DOHH2 (cell line): ENCODE results near the gene SLC4A3.

Experiments used
- H3F3A ChIP-seq: fragments of 200-600 bp; sonication (generic), shearing (Covaris generic); 2 replicates; pipeline ENCODE4 v1.6.0; 2016; ENCODE audit warnings: antibody characterized with exemption, mild to moderate bottlenecking; ENCODE audit not compliant: control insufficient read depth, insufficient read depth
- H3K27ac ChIP-seq: fragments of 200-600 bp; sonication (generic); 2 replicates; pipeline ENCODE4 v1.5.1; 2014; ENCODE audit warnings: low read depth, mild to moderate bottlenecking, low read length, moderate library complexity
- H3K27me3 ChIP-seq: fragments of 200-600 bp; sonication (generic); 2 replicates; pipeline ENCODE4 v1.6.1; 2014; ENCODE audit warnings: mild to moderate bottlenecking, low read length, mixed read lengths; ENCODE audit not compliant: control insufficient read depth
- H3K36me3 ChIP-seq: fragments of 200-600 bp; sonication (generic); 2 replicates; pipeline ENCODE4 v1.6.1; 2014; ENCODE audit warnings: mild to moderate bottlenecking, low read length, moderate library complexity, mixed read lengths; ENCODE audit not compliant: control insufficient read depth
- H3K4me1 ChIP-seq: fragments of 200-600 bp; sonication (generic); 2 replicates; pipeline ENCODE4 v1.6.1; 2014; ENCODE audit warnings: mild to moderate bottlenecking, low read length, mixed read lengths; ENCODE audit not compliant: control insufficient read depth
- H3K4me2 ChIP-seq: fragments of 200-600 bp; sonication (generic); 2 replicates; pipeline ENCODE4 v1.6.0; 2014; ENCODE audit warnings: mild to moderate bottlenecking, low read length, moderate library complexity
- H3K4me3 ChIP-seq: fragments of 200-600 bp; sonication (generic); 2 replicates; pipeline ENCODE4 v1.5.1; 2014; ENCODE audit warnings: mild to moderate bottlenecking, low read length, mixed read lengths
- H3K79me2 ChIP-seq: fragments of 200-600 bp; sonication (generic); 2 replicates; pipeline ENCODE4 v1.6.1; 2014; ENCODE audit warnings: mild to moderate bottlenecking, low read length, mixed read lengths; ENCODE audit not compliant: control insufficient read depth
- H3K9me2 ChIP-seq: fragments of 200-600 bp; sonication (generic); replicated peaks from 2 replicates; pipeline ENCODE4 v1.6.1; 2014; ENCODE audit warnings: mild to moderate bottlenecking, low read length, mixed read lengths; ENCODE audit not compliant: control insufficient read depth
- H3K9me3 ChIP-seq: fragments of 200-600 bp; sonication (generic); 2 replicates; pipeline ENCODE4 v1.6.1; 2014; ENCODE audit warnings: antibody characterized with exemption, low read length, mixed read lengths; ENCODE audit not compliant: control insufficient read depth, insufficient read depth
- H4K20me1 ChIP-seq: fragments of 200-600 bp; sonication (generic); 2 replicates; pipeline ENCODE4 v1.6.0; 2014; ENCODE audit warnings: low read depth, mild to moderate bottlenecking, antibody characterized with exemption, low read length, moderate library complexity; ENCODE audit not compliant: control insufficient read depth, insufficient read depth
- CTCF ChIP-seq: fragments of 200-600 bp; sonication (generic); IDR thresholded peaks from one replicate; pipeline ENCODE4 v1.5.1; 2014; ENCODE audit warnings: antibody characterized with exemption, mild to moderate bottlenecking, low read depth, low read length; ENCODE audit not compliant: poor library complexity, severe bottlenecking
- EZH2phosphoT487 ChIP-seq: fragments of 200-600 bp; sonication (generic); IDR thresholded peaks from 2 replicates; pipeline ENCODE4 v1.6.1; 2017; ENCODE audit warnings: borderline replicate concordance, mild to moderate bottlenecking, antibody characterized with exemption, low read length, moderate library complexity, mixed read lengths

SLC4A3 gene

GRCh38 chr2:219611306-219611705 is 16.1 kb upstream of the SLC4A3 start:
- Histone ChIP-seq H3K4me2 (no peak overlapping the region), H3K79me2 (no peaks in the 10 kb centered on the region), H3K4me3 (no peak overlapping the region), H3F3A (no peaks in the 10 kb centered on the region), H3K4me1 (no peaks in the 10 kb centered on the region), H3K9me3 (no peaks in the 10 kb centered on the region), H4K20me1 (no peaks in the 10 kb centered on the region), H3K27me3 (no peaks in the 10 kb centered on the region), H3K36me3 (no peaks in the 10 kb centered on the region), H3K27ac (no peak overlapping the region), H3K9me2 (no peaks in the 10 kb centered on the region)
- TF ChIP-seq EZH2phosphoT487 (no peak), CTCF (no peak)

DNA sequence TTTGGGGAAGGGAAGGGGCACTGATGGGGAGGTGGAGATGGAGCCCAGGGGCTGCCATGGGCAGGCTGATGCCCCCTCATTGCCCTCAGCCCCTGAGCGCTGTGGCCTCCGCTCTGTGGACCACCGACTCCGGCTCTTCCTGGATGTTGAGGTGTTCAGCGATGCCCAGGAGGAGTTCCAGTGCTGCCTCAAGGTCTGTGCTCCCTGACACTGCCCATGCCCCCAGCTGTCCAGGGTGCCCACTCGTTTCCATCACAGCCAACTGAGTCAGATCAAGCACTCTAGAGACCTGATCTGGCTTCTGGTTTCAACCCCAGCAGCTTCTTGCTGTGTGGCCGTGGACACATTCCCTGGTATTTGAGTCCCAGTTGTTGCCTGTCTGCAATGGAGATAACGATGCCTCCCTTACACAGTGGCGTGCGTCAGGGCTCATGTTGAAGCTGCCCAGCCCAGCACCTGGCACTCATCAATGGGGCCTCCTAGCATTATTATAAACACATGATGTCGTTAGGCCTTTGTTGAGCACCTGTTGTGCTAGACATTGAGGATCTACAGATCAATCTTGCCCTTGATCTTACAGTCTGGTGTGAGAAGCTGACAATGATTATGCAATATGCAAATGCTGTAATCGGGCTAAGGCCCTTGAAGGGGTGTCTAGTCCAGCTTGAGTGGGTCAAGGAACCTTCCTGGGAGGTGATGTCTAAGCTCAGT is 15.4 kb upstream of the SLC4A3 start:
- Histone ChIP-seq H3K4me3 (no peak overlapping the region), H3K4me1 (no peaks in the 10 kb centered on the region), H3K9me2 (no peaks in the 10 kb centered on the region), H4K20me1 (no peaks in the 10 kb centered on the region), H3K9me3 (no peaks in the 10 kb centered on the region), H3K27me3 (no peaks in the 10 kb centered on the region), H3K4me2 (no peak overlapping the region), H3K27ac (no peak overlapping the region), H3K79me2 (no peaks in the 10 kb centered on the region), H3K36me3 (no peaks in the 10 kb centered on the region), H3F3A (no peaks in the 10 kb centered on the region)
- TF ChIP-seq CTCF (no peak), EZH2phosphoT487 (no peak)

- H3K9me3 ChIP-seq, result no peaks in the 10 kb centered on the region
- TF ChIP-seq CTCF, result no peak
- TF ChIP-seq EZH2phosphoT487, result no peak
- H3K4me1 ChIP-seq, result no peaks in the 10 kb centered on the region
- H3K4me2 ChIP-seq, result no peak overlapping the region
- no peaks in the 10 kb centered on the region for H3F3A ChIP-seq
- H3K36me3 ChIP-seq, result no peaks in the 10 kb centered on the region
- H4K20me1 ChIP-seq, result no peaks in the 10 kb centered on the region
- no peaks in the 10 kb centered on the region for H3K27me3 ChIP-seq
- no peaks in the 10 kb centered on the region for H3K79me2 ChIP-seq
- no peak overlapping the region for H3K4me3 ChIP-seq
- H3K9me2 ChIP-seq, result no peaks in the 10 kb centered on the region
- H3K27ac ChIP-seq, result no peak overlapping the region
These were observed 14.7 kb upstream of the SLC4A3 start for GRCh38 chr2:219612577-219613286.
